NOMO-1 (cell line): ENCODE data around the gene CPA3.

ENCODE experiments used
- DNase-seq, 2 experiments: peaks; one replicate each; lab custom pipeline; 2025; ENCODE audit not compliant: unreplicated experiment in 2 of 2; lab: John Stamatoyannopoulos, UW

The CPA3 gene

GRCh38 chr3:148865049-148865448 is at the start of gene CPA3:
TSS of gene CPA3 (plus strand) at chr3:148865296. CDS start at chr3:148865308, 12 bp downstream.
- no peak for DNase-seq

- no peak for DNase-seq
Observed at GRCh38 chr3:148815316-148816110, 49.6 kb upstream of the CPA3 start.

- no peak for DNase-seq
Observed at GRCh38 chr3:148816427-148816826, 48.7 kb upstream of the CPA3 start.

GRCh38 chr3:148816981-148817525 is 48.0 kb upstream of the CPA3 start:
- no peak for DNase-seq

GRCh38 chr3:148820361-148821245 is 44.5 kb upstream of the CPA3 start:
- DNase-seq, result no peak

GRCh38 chr3:148823026-148823425 is 42.1 kb upstream of the CPA3 start:
- no peak for DNase-seq

GRCh38 chr3:148825476-148825875 is 39.6 kb upstream of the CPA3 start:
- no peak for DNase-seq

- DNase-seq, result no peak
Observed at GRCh38 chr3:148827585-148827984, 37.5 kb upstream of the CPA3 start, which contains the start of gene CPB1. TSS of gene CPB1 (plus strand) at chr3:148827811. CDS start at chr3:148827824, 13 bp downstream.

- no peak for DNase-seq
Observed at GRCh38 chr3:148828136-148828690, 36.9 kb upstream of the CPA3 start.

GRCh38 chr3:148829926-148830325 is 35.2 kb upstream of the CPA3 start:
- no peak for DNase-seq

GRCh38 chr3:148833223-148833622 is 31.9 kb upstream of the CPA3 start:
- no peak for DNase-seq

GRCh38 chr3:148839805-148840204 is 25.3 kb upstream of the CPA3 start:
- no peak for DNase-seq

- DNase-seq, result no peak
Observed at GRCh38 chr3:148840451-148840850, 24.6 kb upstream of the CPA3 start.

- no peak for DNase-seq
Observed at GRCh38 chr3:148845756-148846395, 19.2 kb upstream of the CPA3 start.

- DNase-seq, result no peak
Observed at GRCh38 chr3:148847351-148847750, 17.7 kb upstream of the CPA3 start.

- no peak for DNase-seq
Observed at GRCh38 chr3:148848410-148848809, 16.7 kb upstream of the CPA3 start.

GRCh38 chr3:148852271-148852992 is 12.7 kb upstream of the CPA3 start:
- DNase-seq, result no peak

- no peak for DNase-seq
Observed at GRCh38 chr3:148853076-148853475, 12.0 kb upstream of the CPA3 start.

GRCh38 chr3:148854061-148854460 is 11.0 kb upstream of the CPA3 start:
- no peak for DNase-seq

- DNase-seq, result no peak
Observed at GRCh38 chr3:148856384-148856783, 8.7 kb upstream of the CPA3 start.
